ENCODE data around the gene PNKD.

Gene PNKD

GRCh38 chr2:218317835-218318234 is 47.5 kb downstream of the PNKD start:
- no peak for DNase-seq (ENCODE audit: low read depth)

DNA sequence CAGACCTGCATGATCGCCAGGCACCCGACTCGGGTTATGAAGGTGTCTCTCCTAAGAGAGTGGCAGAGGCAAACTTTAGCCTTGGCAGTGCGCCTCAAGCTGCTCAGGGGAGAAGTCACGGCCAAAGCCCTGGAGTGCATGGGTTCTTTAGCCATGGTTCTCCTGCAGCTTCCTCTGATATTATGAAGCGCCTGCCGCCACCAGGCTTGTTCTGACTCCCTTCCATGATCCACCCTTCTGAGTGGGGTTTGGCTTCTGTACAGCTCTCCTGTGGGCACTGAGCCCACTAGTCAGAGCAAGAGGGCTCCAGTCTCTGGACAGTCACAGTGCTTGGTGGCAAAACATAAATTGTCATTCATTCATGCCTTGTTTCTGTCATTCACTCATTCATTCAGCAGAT is 47.9 kb downstream of the PNKD start:
- DNase-seq (ENCODE audit: low read depth), result no peak

GRCh38 chr2:218319813-218320365 is 49.6 kb downstream of the PNKD start:
- no peak for DNase-seq (ENCODE audit: low read depth)

DNA sequence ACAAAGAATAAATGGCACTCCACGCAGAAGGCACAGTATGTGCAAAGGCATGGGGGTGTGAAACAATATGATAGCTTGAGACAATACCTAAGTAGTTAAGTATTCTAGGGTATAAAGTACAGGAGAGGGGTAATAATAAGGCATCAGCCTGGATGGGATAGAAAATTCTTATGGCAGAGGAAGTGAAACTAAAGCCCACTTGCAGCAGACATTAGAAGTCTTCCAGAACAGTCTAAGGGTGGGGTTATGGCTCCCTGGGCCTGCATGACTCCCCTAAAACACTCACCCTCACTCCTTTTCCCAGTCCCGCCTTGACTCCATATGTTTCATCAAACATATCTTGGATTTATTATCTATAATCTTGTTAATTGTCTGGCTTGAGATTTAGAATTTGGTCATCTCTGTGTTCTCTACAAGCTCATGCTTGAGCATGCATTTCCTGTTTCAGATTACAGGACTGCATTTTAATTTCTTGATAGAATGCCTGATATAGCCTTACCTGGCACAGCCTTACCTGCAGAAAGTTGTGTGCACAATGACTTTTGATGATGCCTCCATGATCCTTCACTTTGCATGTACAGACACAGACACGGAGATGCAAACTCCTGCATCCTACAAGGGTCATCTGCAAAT is 50.5 kb downstream of the PNKD start:
- no peak for DNase-seq (ENCODE audit: low read depth)

- DNase-seq (ENCODE audit: low read depth), result peak; percentile 78
Measured at GRCh38 chr2:218322768-218323525, 52.6 kb downstream of the PNKD start.

GRCh38 chr2:218323526-218324472 is 53.5 kb downstream of the PNKD start:
- peak; percentile 83 for DNase-seq (ENCODE audit: low read depth)

GRCh38 chr2:218325566-218326160 is 55.3 kb downstream of the PNKD start:
- peak; percentile 38 for DNase-seq (ENCODE audit: low read depth)

- DNase-seq (ENCODE audit: low read depth), result no peak
Measured at GRCh38 chr2:218326315-218326714, 56.0 kb downstream of the PNKD start.

DNA sequence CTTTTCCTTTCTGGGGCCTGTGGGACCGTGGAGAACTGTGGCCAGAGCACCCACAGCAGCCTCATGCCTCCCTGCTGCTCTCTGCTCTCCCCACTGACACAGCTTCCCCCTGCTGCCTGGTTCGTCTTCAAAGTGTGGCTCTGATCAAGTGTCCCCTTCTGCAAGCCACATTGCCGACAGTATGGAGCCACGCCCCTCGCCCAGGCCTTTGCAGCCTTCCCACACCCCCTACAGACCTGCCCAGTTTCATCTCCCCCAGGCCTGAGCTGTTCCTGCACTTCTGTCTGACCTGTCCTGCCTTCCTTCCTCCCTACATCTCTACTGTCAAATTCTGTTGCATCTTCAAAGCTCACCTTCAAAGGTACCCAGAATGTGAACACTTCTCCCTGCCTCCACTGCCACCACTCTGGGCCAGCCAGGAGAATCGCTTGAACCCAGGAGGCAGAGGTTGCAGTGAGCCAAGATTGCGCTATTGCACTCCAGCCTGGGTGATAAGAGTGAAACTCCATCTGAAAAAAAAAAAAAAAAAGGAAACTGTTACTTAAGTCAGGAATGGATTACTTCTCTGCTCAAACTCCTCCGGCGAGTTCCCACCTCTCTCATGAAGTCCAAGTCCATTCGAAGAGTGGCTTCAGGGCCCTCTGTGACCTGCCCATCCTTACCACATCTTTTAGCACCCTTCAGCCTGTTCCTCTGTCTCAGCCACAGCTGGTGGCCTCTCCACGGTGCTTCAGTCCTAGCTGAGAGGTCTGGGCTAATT is 57.3 kb downstream of the PNKD start:
- no peak for DNase-seq (ENCODE audit: low read depth)

- DNase-seq (ENCODE audit: low read depth), result no peak
Measured at GRCh38 chr2:218328294-218328693, 58.0 kb downstream of the PNKD start.

DNA sequence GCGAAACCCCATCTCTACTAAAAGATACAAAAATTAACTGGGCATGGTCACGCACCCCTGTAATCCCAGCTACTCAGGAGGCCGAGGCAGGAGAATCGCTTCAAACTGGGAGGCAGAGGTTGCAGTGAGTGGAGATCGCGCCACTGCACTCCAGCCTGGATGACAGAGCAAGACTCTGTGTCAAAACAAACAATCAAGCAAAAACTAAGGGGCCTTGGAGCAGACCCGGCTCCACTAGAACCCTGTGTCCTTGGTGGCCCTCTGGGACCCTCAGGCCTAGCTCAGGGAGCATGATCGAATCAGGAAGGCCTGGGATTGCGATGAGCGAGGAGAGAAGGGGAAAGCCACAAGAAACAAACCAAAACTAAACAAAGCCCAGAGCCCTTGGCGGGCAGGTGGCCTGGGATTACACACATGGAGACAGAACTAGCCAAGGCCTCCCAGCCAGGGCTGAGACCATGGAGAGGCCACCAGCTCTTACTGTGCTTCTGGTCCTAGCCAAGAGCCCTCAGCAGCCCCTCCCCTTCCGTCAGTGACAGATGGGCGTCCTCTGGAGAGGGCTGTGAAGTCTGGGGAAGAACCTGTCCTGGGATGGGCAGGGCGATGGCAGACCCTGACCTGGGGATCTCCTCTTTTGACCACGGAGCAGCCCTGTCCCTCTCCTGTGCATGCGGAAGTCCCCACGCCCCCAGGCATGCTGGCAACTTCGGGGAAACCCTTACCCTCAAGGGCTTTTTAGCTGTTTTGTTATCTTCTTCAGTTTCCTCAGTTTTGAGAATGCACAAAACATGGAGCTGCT is 58.9 kb downstream of the PNKD start:
- DNase-seq (ENCODE audit: low read depth), result no peak

- DNase-seq (ENCODE audit: low read depth), result no peak
Measured at GRCh38 chr2:218329826-218330593, 59.7 kb downstream of the PNKD start.

GRCh38 chr2:218331745-218332144 is 61.4 kb downstream of the PNKD start:
- no peak for DNase-seq (ENCODE audit: low read depth)

DNA sequence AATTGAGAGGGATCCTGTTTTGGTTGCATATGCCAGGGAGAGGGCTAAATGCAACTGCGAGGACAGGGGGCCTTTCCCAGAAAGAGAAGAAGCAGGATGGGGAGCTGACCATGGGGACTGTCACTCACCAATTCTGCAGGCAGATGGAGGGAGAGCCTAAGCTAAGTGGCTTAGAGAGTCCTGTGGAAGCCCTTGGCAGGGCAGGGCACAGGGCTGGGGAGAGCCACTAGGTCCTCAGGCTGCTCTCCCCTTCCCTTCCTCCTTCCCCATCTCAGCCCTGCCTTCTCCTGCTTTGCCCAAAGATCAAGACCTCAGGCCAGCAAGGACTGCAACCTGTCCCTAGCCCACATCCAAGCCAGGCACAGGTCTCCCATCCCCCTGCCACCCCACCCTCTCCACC is 62.0 kb downstream of the PNKD start:
- DNase-seq (ENCODE audit: low read depth), result no peak

DNA sequence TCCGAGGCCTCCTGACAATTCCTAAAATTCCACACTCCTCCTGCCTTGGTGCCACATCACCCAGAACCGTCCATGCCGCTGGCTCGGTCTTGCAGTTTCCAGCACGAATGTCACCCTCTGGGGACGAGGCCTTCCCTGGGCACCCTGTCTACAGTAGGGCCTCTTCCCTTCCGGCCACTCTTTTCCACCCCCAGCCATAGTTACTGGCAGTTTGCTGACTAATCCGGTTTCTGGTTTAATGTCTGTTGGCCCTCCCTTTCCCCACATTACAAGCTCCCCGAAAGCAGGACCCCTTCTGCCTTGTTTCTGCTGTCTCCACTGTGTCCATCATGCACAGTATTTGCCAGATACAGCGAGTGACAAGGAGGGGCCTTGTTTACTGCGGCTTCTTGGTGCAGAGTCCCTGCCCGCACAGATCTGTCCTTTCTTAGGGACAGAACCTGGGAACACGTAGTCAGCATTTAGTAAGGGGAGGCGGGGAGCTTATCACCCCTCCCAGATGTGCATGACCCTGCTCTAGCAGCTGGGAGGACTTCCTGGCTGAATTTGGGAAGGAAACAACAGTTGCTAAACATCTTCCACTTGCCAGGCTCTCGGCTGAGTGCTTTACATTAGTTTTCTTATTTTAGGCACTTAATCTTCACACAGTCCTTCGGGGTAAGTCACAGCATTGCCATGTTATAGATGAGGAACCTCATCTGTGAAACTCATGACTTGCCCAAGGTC is 62.8 kb downstream of the PNKD start:
- no peak for DNase-seq (ENCODE audit: low read depth)

DNA sequence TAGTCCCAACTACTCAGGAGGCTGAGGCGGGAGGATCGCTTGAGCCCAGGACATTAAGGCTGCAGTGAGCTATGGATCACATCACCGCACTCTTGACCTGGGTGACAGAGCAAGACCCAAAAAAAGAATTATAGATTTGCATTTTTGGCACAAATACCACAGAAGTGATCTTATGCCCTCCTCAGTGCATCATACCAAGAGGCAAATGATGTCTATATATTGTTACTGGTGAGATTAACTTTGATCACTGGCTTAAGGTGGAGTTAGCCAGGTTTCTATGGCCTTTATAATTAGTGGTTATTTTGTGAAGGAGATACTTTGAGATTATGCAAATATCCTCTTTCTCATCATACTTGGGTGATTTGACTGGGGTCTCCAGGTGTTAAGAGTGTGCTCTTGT is 64.2 kb downstream of the PNKD start:
- no peak for DNase-seq (ENCODE audit: low read depth)

GRCh38 chr2:218340656-218341055 is 70.3 kb downstream of the PNKD start:
- DNase-seq (ENCODE audit: low read depth), result no peak

DNA sequence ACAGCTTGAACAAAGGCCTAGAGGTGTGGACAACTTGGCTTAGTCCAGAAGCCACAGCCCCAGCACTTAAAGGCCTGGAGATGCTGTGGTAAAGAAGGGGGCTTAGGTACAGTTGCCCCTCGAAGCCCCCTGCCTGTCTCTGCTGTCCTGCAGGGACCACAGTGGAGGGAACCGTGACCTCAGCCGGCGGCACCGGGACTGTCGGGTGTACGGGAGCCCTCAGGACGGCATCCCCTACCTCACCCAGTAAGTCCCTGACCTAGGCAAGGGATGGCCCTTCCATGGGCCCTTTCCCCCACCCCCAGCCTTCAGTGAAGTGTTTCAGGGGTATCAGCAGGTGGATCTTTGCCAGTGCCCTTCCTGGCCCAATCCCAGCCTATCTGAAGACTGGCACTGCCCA is 71.1 kb downstream of the PNKD start:
- no peak for DNase-seq (ENCODE audit: low read depth)

GRCh38 chr2:218342837-218343236 is 72.5 kb downstream of the PNKD start:
- DNase-seq (ENCODE audit: low read depth), result no peak
